Measurements from ENCODE around the gene SUCLG2.

The SUCLG2 gene

DNA sequence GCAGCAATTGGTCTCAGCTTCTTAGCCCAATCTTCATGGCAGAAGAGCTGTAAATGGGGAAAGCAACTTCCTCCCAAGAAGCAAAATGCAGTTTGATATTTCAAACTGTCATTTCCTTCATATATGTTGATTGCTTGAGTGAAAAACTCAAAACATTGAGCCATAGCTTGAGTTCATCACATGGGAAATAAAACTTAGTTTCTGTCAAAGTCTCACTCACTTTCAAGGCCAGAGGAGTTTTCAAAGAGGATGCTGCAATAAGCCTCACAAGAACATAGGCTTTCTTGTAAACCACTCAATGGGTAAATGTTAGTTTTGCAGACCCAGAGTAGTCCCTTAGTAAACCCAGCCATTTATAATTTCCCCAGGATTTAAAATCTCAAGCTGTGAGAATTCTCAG lies 29.1 kb upstream of the SUCLG2 start:
- Histone ChIP-seq H3K36me3 (no peaks in the 10 kb centered on the region), H3K4me3 (ENCODE audit: low read depth, low read length) (no peak overlapping the region), H3K9me3 (ENCODE audit: severe bottlenecking) (no peaks in the 10 kb centered on the region), H3K27me3 (ENCODE audit: insufficient read depth, low read depth, severe bottlenecking) (no peaks in the 10 kb centered on the region), H3K27ac (no peak overlapping the region)
- no peak for DNase-seq
- TF ChIP-seq, protein P1, sequence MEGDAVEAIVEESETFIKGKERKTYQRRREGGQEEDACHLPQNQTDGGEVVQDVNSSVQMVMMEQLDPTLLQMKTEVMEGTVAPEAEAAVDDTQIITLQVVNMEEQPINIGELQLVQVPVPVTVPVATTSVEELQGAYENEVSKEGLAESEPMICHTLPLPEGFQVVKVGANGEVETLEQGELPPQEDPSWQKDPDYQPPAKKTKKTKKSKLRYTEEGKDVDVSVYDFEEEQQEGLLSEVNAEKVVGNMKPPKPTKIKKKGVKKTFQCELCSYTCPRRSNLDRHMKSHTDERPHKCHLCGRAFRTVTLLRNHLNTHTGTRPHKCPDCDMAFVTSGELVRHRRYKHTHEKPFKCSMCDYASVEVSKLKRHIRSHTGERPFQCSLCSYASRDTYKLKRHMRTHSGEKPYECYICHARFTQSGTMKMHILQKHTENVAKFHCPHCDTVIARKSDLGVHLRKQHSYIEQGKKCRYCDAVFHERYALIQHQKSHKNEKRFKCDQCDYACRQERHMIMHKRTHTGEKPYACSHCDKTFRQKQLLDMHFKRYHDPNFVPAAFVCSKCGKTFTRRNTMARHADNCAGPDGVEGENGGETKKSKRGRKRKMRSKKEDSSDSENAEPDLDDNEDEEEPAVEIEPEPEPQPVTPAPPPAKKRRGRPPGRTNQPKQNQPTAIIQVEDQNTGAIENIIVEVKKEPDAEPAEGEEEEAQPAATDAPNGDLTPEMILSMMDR (IDR thresholded peaks at IDR 0.05; ENCODE audit: low read depth, low read length), result no peak

DNA sequence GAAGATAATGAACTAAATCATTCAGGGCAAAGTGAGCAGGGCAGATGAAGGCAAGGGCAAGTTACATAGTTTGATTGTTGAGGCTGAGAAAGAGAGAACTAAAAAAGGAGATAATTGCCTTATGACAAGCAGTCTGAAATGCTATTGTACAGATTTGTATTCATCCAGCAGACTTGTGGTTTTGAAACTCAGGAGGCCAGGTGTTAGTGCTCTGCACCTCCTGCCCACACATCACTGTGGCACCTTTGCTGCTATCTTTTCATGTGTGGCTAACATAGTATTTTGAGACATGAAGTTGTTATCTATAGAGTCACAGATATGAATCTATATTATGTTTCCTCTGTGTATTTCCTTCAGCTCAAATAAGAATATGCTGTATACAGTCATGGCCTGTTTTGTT lies 24.3 kb upstream of the SUCLG2 start:
- no peak overlapping the region for H3K4me3 ChIP-seq (ENCODE audit: low read depth, low read length)
- H3K27me3 ChIP-seq (ENCODE audit: insufficient read depth, low read depth, severe bottlenecking), result no peaks in the 10 kb centered on the region
- no peaks in the 10 kb centered on the region for H3K9me3 ChIP-seq (ENCODE audit: severe bottlenecking)
- TF ChIP-seq, protein P1 (IDR thresholded peaks at IDR 0.05; ENCODE audit: low read depth, low read length), result no peak
- H3K27ac ChIP-seq, result no peak overlapping the region
- H3K36me3 ChIP-seq, result no peaks in the 10 kb centered on the region
- DNase-seq, result no peak

DNA sequence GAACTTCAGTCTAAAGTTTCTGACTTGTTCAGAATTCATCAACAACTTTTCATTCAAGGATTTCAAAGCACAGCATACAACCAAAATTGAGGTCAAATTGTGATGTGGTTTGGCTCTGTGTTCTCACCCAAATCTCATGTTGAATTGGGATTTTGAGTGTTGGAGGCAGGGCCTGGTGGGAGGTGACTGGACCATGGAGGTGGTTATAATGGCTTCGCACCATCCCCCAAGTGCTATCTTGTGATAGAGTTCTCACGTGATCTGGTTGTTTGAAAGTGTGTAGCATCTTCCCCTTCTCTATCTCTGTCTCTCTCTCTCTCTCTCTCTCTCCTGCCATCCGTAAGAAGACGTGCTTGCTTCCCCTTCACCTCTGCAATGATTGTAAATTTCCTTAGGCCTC lies 19.6 kb upstream of the SUCLG2 start:
- Histone ChIP-seq H3K36me3 (no peaks in the 10 kb centered on the region), H3K4me3 (ENCODE audit: low read depth, low read length) (no peak overlapping the region), H3K9me3 (ENCODE audit: severe bottlenecking) (no peaks in the 10 kb centered on the region), H3K27ac (no peak overlapping the region), H3K27me3 (ENCODE audit: insufficient read depth, low read depth, severe bottlenecking) (no peaks in the 10 kb centered on the region)
- TF ChIP-seq, protein P1 (IDR thresholded peaks at IDR 0.05; ENCODE audit: low read depth, low read length), result no peak
- no peak for DNase-seq

DNA sequence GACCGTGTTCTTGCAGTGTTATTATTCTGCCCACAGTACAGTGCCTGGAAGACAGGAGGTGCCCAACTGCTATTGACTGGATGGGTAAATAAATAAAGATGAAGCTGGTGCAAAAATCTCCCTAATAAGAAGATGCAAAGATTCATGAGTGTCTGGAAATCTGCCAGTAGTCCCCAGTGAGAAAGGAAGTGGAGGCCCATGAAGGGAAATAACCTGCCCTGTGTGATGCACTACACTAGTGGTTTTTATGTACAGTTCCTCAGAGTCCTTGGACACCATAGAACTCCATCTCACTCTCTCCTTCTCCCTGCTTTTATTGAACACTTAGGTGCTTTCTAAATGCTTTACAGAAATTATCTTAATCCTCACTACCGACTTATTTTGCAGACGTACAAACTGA lies 8.3 kb upstream of the SUCLG2 start:
- TF ChIP-seq, protein P1 (IDR thresholded peaks at IDR 0.05; ENCODE audit: low read depth, low read length), result no peak
- Histone ChIP-seq H3K36me3 (no peaks in the 10 kb centered on the region), H3K27me3 (ENCODE audit: insufficient read depth, low read depth, severe bottlenecking) (no peaks in the 10 kb centered on the region), H3K4me3 (ENCODE audit: low read depth, low read length) (no peak overlapping the region), H3K27ac (no peak overlapping the region), H3K9me3 (ENCODE audit: severe bottlenecking) (no peaks in the 10 kb centered on the region)
- no peak for DNase-seq

DNA sequence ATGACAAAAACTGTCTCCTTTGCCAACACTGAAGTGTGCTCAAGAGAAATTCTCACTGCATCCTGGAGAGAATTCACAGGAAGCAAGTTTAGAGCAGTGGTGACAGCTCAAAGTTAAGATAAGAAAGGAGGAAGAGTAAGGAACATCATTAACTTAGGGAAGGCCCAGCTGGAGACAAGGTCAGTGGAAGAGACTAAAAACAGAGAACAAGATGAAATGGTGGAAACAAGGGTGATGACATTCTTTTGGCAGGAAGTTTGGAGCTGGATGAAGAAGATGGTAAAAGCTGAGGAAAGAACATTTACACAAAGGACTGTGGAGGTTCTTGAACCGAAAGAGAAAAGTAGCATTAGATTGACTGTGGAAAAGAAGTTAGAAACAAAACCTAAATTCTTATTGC lies 6.7 kb upstream of the SUCLG2 start:
- no peaks in the 10 kb centered on the region for H3K9me3 ChIP-seq (ENCODE audit: severe bottlenecking)
- H3K4me3 ChIP-seq (ENCODE audit: low read depth, low read length), result no peak overlapping the region
- no peak overlapping the region for H3K27ac ChIP-seq
- H3K27me3 ChIP-seq (ENCODE audit: insufficient read depth, low read depth, severe bottlenecking), result no peaks in the 10 kb centered on the region
- DNase-seq, result no peak
- TF ChIP-seq, protein P1 (IDR thresholded peaks at IDR 0.05; ENCODE audit: low read depth, low read length), result no peak
- H3K36me3 ChIP-seq, result no peaks in the 10 kb centered on the region; the same call in 1 of the 2 replicates

DNA sequence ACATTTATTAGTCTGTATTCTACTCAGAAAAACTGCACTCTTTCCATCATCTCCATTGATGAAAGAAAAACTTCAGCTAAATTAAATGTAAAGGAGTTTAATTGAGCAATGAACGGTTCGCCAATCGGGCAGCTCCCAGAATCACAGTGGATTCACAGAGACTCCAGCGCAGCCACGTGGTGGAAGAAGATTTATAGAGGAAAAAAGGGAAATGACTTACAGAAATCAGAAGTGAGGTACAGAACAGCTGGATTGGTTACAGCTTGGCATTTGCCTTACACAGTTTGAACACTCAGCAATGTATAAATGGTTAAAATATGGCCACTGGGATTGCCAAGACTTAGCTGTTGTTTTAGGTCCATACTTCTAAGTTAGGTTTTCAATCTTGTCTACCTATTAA lies 2.8 kb upstream of the SUCLG2 start:
- TF ChIP-seq, protein P1 (IDR thresholded peaks at IDR 0.05; ENCODE audit: low read depth, low read length), result no peak
- DNase-seq, result no peak
- Histone ChIP-seq H3K36me3 (no peaks in the 10 kb centered on the region; the same call in 1 of the 2 replicates), H3K4me3 (ENCODE audit: low read depth, low read length) (no peak overlapping the region), H3K9me3 (ENCODE audit: severe bottlenecking) (no peaks in the 10 kb centered on the region), H3K27ac (no peak overlapping the region), H3K27me3 (ENCODE audit: insufficient read depth, low read depth, severe bottlenecking) (no peaks in the 10 kb centered on the region)

All from WERI-Rb-1 (cell line).